ENCODE results near the gene HMG20B.
"Not testable (repeated sequence)": the region's sequence is repeated elsewhere in the genome, so short reads cannot be mapped to it uniquely, and the experiment has no call there.

Gene HMG20B

DNA sequence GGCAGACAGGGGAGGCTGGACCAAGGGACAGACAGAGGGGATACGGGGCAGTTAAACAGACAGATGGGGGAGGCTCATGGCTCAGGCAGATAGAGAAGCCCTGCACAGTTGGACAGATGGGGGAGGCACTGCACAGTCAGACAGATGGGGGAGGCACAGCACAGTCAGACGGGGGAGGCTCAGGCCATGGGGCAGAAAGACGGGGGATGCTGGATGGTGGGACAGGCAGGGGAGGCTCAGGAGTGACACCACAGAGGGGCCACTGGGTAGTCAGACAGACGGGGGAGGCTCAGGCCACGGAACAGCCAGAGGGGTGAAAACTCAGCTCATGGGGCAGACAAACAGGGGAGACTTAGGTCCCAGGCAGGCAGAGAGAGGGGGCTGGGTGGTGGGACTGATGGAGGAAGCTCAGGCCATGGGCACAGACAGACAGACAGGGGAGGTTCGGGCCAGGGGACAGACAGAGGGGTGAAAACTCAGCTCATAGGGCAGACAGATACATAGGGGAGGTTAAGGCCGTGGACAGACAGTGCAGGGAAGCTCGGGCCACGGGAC is 16.2 kb upstream of the HMG20B start:
- no peak for DNase-seq (ENCODE audit: low read depth)

DNA sequence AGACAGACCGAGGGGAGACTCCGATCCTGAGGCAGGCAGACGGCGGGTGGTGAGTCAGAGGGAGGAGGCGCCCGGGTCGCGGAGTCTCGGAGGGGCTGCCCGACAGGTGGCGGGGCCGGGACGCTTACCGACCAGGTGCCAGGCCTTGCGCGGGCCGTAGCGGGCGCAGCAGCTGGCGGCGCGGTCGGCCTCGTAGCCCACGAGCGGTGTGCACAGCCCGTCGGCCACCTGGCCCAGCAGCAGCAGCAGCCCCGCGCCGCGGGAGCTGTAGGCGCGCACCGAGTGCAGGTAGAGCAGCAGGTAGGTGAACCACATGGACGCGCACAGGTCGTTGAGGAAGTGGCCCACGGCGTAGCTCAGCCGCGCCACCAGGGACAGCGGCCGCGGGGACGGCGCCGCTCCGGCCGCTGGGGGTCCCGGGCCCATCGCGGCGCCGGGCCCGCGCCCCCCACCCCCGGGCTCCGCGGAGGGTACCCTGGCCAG is 15.7 kb upstream of the HMG20B start:
- peak; percentile 55 for DNase-seq (ENCODE audit: low read depth)

DNA sequence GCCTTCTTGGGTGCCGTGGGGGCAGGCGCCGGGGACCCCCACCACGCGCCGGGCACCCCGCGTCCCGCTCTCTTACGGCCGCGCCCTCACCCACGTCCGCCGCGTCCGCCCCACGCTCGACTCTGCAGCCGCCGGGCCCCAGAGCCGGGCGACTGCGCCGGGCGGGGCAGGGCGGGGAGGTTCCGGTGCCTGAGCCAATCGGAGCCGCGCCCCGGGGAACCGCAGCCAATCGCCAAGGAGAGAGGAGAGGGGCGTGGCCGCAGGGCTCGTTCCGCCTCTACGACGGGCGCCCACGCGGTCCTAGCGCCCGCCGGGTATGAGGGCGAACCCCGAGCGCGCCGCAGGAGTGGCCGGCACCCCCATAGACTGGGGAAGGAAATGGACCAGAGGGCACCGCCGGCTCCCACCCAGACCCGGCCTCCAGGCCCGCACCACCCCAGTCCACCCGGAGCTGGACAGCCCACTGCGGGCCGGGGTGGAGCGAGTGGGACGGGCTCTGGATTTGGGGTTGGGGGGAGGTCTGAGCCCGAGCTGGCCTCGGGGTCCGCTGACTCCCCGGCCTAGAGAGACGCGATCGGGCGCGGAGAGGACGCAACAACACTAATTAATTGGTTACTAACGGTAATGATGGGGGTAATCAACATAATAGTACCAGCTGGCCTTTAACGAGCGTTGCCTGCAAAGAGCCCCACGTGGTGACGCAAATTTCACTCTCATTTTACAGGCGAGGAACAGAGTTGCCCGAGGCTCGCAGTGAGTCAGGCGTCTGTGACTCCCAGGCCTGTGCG is 15.1 kb upstream of the HMG20B start, which contains the start of gene MFSD12:
TSS of gene MFSD12 (minus strand) at position 126 of the 788 bp plus-strand sequence. CDS start 183 bp downstream, outside the sequence.
- DNase-seq (ENCODE audit: low read depth), result peak; percentile 93

DNA sequence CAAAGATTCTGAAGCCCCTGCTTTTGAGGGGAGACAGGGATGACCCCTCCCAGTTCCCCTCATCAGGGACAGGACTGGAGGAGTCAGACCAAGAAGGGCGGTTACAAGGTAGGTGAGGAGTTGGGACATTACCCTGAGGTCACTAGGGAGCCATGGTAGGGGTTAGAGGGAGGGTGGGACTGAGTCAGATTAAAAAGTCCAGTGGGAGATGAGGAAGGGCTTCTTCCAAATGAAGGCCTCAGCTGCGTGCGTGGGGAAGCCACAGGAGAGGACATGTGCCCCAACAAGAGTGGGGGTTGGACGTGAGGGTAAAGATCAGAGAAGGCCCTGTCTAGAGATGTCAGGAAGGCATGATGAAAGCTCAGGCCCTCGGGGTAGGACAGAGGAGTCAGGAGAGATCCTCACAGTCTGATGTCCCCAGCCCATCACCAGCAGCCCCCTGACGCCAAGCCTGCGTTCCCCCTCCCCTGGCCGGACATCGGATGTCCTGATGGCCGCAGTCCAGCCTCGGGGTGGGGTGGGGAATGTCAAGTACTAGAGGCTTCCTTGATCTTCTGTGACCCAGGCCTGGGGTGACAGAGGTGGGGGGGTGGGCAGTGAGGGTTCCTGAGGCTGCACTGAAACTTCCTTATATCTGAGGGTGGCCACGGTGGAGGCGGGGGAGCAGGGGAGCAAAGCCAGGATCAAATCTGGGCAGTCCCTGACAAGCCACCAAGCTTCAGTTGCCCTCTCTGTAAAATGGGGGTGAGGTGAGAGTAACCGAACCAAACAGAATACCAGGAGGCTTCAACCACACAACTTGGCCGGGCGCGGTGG is 8.8 kb upstream of the HMG20B start:
- no peak for DNase-seq (ENCODE audit: low read depth)

DNA sequence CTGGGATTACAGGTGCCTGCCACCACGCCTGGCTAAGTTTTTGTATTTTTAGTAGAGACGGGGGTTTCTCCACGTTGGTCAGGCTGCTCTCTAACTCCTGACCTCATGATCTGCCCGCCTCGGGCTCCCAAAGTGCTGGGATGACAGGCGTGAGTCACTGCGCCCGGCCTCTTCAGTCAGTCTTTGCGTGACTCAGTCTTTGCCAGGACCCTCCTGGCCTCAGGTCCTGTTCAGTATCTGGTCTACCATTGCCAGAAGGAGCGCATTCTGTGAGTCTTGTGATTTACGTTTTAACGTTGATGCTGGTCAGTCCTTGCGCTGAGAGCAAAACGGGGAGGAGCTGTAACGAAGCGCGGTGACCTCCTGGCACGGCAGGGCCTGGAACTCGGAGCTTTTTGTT is 7.6 kb upstream of the HMG20B start:
- DNase-seq (ENCODE audit: low read depth), result no peak

DNA sequence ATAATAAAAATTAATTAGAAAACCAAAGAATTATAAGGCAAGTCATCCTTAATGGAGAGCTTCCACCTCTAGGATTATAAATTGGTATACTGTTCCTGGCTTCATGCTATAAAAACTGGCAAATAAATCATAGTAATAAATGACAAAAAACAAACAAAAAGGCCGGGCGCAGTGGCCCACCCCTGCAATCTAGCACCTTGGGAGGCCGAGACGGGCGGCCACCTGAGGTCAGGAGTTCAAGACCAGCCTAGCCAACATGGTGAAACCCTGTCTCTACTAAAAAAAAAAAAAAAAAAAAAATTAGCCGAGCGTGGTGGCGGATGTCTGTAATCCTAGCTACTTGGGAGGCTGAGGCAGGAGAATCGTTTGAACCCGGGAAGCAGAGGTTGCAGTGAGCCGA is 2.7 kb upstream of the HMG20B start:
- DNase-seq (ENCODE audit: low read depth), result not testable (repeated sequence)

DNA sequence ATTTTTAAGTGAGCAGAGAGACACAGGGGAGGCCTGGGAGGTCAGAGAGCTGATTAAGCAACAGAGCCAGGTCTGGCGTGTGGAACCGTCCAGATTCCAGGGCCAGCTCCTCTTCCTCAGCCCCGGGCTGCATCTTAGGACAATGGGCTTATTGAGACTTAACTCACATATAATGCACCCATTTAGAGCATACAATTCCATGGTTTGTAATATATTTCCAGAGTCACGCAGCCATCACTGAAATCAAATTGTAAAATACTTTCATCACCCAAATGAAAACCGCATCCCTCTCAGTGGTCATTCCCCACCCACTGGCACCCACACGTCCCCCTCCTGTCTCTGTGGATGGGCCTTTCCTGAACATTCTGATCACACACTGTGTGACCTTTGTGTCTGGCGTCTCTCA is 2.1 kb upstream of the HMG20B start:
- no peak for DNase-seq (ENCODE audit: low read depth)

DNA sequence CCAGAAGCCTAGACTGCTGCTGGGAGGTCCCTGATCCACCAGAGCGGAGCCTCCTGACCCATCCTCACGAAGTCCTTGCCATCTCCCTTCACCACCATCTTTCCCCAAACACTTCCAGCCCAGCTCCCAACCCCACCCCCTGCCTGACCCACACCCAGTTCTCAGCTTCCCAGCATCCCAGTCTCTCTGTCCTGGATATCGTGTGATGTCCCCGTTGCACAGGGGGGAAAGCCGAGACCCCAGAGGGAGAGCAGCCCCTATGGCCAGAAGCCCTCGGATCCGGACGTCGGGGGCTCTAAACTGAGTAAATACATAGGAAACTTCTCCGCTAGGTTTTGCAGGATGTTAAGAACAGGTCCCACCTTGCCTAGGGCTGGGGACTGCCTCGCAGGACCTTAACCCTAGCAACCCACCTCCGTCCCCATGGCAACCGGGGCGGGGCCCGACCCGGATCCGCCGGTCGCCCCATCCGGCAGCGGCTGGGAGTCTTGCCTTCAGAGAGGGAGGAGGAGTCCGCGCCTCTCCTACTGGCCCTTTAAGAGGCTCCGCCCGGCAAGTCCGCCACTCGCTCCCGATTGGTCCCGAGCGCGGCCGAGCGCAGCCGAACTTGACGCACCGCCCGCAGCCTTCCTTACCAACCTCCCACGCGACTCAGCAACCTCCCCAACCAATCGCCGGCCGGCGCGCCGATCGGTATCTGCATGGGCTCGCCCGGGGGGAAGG is 451 bp upstream of the HMG20B start:
- peak; percentile 99 for DNase-seq (ENCODE audit: low read depth)

DNA sequence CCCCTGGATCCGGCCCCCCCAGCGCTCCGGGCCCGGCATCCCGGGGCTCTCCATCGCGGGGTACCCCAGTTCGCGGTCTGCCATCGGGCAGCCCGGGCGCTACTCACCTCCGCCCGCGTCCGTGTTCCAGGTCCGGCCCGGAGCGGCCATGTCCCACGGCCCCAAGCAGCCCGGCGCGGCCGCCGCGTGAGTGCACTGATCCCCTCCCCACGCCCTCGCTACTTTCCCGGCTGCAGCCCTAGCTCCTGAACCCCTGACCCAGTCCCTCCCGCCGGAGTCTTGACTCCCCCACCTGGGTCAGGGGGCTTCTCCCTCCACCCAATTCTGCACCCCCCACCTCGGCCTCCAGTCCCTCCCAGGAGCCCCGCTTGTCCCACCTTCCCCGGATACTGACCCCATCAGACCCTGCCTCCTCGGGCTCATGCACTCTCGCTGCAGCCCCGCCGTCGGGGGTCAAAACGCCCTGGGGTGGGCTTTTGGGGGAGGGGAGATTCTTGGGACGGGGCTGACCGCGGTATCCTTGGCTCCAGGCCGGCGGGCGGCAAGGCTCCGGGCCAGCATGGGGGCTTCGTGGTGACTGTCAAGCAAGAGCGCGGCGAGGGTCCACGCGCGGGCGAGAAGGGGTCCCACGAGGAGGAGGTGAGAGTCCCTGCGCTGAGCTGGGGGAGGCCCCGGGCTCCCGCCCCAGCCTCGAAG is 566 bp downstream of the HMG20B start:
- DNase-seq (ENCODE audit: low read depth), result no peak

DNA sequence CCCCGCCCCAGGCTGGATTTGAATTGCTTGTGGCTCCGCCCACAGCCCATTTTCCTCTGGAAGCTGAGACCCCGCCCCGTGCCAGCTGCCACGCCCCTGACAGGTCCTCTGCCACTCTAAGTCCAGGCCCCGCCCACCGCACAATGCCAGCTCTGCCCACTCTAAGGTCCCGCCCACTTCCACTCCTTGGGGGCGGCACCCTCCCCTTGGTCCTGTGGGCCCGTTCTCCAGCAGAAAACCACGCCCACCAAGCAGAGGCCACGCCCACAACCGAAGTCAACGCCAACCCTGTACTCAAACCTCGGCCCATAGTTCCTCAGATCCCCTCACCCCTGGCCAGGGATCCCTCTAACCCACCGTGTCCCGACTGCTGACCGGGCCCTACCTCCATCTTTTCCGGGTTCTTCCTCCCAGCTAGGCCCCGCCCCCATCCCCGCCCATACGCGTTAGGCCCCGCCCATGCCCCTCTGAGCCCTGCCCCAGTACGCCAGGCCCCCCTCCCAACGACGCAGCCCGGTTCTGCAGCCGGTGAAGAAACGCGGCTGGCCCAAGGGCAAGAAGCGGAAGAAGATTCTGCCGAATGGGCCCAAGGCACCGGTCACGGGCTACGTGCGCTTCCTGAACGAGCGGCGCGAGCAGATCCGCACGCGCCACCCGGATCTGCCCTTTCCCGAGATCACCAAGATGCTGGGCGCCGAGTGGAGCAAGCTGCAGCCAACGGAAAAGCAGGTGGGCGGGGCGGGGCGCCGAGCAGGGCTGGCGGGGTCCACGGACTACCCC is 1.3 kb downstream of the HMG20B start:
- DNase-seq (ENCODE audit: low read depth), result peak; percentile 49

DNA sequence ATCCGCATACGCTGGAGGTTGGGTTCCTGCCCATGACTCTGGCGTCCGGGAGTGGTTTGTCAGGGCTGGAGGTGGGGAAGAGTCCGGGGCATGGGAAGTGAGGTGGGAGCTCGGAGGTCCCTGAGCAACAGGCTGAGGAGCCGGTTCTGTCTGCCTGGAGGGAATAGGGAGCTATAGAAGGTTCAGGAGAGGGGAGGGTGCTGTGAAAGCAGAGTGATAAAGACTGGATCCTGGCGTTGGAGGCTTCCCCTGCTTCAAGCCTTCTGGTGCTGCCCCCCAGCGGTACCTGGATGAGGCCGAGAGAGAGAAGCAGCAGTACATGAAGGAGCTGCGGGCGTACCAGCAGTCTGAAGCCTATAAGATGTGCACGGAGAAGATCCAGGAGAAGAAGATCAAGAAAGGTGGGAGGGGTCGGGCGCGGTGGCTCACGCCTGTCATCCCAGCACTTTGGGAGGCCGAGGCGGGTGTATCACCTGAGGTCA is 2.6 kb downstream of the HMG20B start:
- no peak for DNase-seq (ENCODE audit: low read depth)

DNA sequence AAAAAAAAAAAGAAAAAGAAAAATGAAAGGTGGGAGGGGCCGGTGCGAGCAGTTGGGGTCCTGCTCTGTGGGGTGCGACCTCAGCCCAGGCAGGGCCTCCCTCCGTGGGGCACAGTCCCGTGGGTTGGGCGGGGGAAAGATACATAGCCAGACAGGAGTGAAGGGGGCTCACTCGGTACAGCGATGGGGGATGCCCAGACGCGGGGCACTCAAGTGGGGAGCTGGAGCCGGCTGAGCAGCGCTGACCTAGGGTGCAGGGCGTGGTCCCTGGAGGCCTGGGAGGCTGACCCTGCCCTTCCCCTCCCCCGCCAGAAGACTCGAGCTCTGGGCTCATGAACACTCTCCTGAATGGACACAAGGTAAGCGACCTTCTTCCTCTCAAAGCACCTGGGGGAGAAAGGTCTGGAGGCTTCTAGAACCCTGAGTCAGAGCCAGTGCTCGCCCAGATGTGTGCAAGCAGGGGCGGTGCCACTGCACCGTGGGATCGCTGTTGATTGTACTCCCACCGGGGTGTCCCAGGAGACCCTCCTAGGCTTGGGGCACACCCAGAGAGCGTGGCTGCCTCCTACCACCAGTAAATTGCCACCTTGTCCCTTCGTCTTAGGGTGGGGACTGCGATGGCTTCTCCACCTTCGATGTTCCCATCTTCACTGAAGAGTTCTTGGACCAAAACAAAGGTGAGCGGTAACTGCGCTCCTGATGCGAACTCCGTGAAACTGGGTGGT is 3.4 kb downstream of the HMG20B start:
- DNase-seq (ENCODE audit: low read depth), result no peak

DNA sequence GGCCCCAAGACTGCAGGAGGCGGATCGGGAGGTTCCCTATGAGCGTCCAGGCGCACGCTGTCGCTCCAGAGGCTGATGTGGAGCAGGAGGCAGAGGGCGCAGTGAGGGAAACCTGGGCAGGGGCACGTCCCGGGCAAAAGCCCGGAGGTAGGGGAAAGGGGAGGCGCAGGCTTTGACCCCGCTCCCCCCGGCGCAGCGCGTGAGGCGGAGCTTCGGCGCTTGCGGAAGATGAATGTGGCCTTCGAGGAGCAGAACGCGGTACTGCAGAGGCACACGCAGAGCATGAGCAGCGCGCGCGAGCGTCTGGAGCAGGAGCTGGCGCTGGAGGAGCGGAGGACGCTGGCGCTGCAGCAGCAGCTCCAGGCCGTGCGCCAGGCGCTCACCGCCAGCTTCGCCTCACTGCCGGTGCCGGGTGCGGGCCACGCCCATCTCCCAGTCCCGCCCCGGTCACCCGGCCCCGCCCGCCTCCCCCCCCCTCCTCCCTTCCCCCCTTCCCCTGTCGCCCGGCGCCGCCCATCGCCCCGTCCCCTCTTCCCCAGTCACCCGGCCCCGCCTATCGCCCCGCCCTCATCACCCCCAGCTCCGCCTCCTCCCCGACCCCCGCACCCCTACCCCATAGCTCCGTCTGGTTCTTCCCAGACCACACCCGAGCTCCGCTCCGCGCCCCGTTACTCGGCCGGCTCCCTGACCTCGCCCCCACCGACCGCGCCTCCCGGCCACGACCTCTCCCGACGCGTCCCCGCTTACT is 4.1 kb downstream of the HMG20B start:
- no peak for DNase-seq (ENCODE audit: low read depth)

DNA sequence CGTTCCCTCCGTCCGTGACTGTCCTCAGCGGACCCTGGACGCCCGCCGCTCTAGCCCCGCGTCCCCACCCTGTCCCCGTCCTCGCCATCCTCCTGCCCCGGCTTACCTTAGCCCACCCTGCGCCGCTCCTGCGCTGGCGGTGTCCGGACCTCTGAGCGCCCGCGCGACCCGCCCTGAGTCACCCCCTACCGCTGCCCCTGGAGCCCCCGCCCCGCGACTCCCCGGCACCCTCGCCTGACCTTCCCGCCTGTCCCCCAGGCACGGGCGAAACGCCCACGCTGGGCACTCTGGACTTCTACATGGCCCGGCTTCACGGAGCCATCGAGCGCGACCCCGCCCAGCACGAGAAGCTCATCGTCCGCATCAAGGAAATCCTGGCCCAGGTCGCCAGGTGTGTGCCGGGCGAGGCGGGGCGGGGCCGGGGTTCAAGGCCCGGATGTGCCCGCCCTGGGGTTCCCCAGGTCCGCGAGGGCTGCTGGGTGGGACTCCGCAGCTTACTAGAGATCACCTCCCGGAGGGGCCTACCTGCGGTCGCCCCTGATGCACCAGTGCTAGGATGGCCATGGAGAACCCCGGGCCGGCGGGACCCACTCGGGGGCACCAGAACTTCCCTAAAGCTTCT is 5.1 kb downstream of the HMG20B start:
- DNase-seq (ENCODE audit: low read depth), result no peak

DNA sequence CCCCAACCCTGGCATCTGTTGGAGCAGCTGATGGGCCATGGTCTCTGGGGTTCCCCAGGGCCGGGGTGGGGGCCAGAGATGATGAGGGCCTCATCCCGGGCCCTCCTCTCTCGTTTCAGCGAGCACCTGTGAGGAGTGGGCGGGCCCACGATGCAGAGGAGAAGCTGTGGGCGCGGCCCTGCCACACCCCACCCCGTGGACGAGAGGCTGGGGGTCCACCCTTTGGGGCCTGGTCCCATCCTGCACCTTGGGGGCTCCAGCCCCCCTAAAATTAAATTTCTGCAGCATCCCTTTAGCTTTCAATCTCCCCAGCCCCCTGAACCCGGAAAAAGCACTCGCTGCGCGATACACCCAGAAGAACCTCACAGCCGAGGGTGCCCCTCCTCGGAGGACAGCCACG is 5.6 kb downstream of the HMG20B start:
- DNase-seq (ENCODE audit: low read depth), result no peak

DNA sequence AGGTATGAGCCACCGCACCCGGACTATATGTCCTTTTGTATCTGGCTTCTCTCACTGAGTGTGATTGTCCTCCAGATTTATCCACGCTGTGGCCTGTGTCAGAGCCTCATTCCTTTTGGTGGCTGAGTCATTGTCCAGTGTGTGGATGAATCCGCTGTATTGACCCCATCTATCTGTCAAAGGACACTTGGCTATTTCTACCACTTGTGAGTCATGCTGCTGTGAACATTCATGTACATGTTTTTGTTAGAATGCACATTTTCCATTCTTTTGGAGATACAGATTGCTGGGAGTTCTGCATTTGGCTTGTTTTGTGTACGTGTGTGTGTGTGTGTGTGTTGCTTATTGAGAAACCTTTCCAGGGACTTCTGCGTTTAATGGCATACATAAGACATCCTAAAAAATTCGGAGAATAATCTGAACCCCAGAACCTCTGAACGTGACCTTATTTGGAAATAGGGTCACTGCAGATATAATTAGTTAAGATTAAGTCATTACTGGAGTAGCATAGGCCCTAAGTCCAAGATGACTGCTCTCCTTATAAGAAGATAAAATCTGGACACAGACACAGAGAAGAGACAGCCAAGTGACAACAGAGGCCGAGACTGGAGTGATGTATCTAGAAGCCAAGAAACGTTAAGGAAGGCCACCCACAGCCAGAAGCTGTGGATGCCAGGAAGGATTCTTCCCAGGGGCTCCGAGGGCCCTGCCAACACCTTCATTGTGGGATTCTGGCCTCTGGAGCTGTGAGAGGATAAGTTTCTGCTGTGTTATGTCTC is 7.6 kb downstream of the HMG20B start:
- no peak for DNase-seq (ENCODE audit: low read depth)

DNA sequence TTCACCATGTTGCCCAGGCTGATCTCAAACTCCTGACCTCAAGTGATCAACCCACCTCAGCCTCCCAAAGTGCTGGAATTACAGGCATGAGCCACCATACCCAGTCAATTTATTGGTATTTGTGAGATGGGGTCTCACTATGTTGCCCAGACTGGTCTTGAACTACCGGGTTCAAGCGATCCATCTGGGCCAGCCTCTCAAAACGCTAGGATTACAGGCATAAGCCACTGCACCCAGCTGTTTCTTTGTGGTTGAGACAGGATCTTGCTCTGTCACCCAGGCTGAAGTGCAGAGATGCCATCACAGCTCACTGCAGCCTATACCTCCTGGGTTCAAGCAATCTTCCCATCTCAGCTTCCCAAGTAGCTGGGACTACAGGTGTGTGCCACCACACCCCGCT is 9.0 kb downstream of the HMG20B start:
- DNase-seq (ENCODE audit: low read depth), result not testable (repeated sequence)
